Neural crest cell (in vitro differentiated cells): Measurements from ENCODE around the gene TBC1D14. TPM values are rescaled to one million over a fixed set of nuclear protein-coding genes. Genes with fewer than 3 reads are reported as not detected.

Experiments used
- DNase-seq: peaks from one replicate; pipeline ENCODE4 v3.0.0; 2021; ENCODE audit warnings: low read depth, mixed read lengths, low spot score
- H3K27ac Mint-ChIP-seq: one replicate; pipeline ENCODE4 v1.8.0; 2021; ENCODE audit warnings: mild to moderate bottlenecking, mixed read lengths; ENCODE audit not compliant: unreplicated experiment
- H3K27me3 Mint-ChIP-seq: 2 replicates; pipeline ENCODE4 v1.8.0; 2021; ENCODE audit warnings: low read depth, mild to moderate bottlenecking, mixed read lengths
- H3K36me3 Mint-ChIP-seq: 2 replicates; pipeline ENCODE4 v1.8.0; 2021; ENCODE audit warnings: low read depth, mild to moderate bottlenecking, mixed read lengths
- H3K4me1 Mint-ChIP-seq: 2 replicates; pipeline ENCODE4 v1.8.0; 2021; ENCODE audit warnings: mixed read lengths
- H3K4me3 Mint-ChIP-seq: one replicate; pipeline ENCODE4 v1.8.0; 2021; ENCODE audit warnings: mild to moderate bottlenecking, mixed read lengths
- H3K9me3 Mint-ChIP-seq: 2 replicates; pipeline ENCODE4 v1.8.0; 2021; ENCODE audit warnings: mixed read lengths
- total RNA-seq: library from RNA; stranded (reverse); gene quantifications from 2 replicates; pipeline ENCODE4 v1.2.1, GENCODE V29; 2021
- TF ChIP-seq, protein P1 (sequence below): fragments of 200-600 bp; sonication (generic); conservative IDR thresholded peaks from 2 replicates; pipeline ENCODE4 v1.5.0; 2021; ENCODE audit warnings: antibody characterized with exemption, mild to moderate bottlenecking

Gene TBC1D14
- total RNA-seq, 1 donor from 2014 or later, result 56.3 TPM

- no peaks in the 10 kb centered on the region for H3K9me3 Mint-ChIP-seq
- H3K4me1 Mint-ChIP-seq, result peaks cover 13% of the 10 kb centered on the region
- peaks cover 6% of the 10 kb centered on the region for H3K36me3 Mint-ChIP-seq
- H3K4me3 Mint-ChIP-seq, result no peak overlapping the region
- no peak for DNase-seq
- H3K27ac Mint-ChIP-seq, result no peak overlapping the region
- TF ChIP-seq, protein P1, sequence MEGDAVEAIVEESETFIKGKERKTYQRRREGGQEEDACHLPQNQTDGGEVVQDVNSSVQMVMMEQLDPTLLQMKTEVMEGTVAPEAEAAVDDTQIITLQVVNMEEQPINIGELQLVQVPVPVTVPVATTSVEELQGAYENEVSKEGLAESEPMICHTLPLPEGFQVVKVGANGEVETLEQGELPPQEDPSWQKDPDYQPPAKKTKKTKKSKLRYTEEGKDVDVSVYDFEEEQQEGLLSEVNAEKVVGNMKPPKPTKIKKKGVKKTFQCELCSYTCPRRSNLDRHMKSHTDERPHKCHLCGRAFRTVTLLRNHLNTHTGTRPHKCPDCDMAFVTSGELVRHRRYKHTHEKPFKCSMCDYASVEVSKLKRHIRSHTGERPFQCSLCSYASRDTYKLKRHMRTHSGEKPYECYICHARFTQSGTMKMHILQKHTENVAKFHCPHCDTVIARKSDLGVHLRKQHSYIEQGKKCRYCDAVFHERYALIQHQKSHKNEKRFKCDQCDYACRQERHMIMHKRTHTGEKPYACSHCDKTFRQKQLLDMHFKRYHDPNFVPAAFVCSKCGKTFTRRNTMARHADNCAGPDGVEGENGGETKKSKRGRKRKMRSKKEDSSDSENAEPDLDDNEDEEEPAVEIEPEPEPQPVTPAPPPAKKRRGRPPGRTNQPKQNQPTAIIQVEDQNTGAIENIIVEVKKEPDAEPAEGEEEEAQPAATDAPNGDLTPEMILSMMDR, result no peak
- H3K27me3 Mint-ChIP-seq, result no peaks in the 10 kb centered on the region
Observed at GRCh38 chr4:7049739-7050138, 140.1 kb downstream of the TBC1D14 start.

GRCh38 chr4:7050481-7051143 lies 141.0 kb downstream of the TBC1D14 start:
- no peaks in the 10 kb centered on the region for H3K27me3 Mint-ChIP-seq
- H3K27ac Mint-ChIP-seq, result no peak overlapping the region
- no peak overlapping the region for H3K4me3 Mint-ChIP-seq
- TF ChIP-seq, protein P1, result no peak
- H3K4me1 Mint-ChIP-seq, result peaks cover 4% of the 10 kb centered on the region
- peaks cover 6% of the 10 kb centered on the region for H3K36me3 Mint-ChIP-seq
- no peaks in the 10 kb centered on the region for H3K9me3 Mint-ChIP-seq
- no peak for DNase-seq

DNA sequence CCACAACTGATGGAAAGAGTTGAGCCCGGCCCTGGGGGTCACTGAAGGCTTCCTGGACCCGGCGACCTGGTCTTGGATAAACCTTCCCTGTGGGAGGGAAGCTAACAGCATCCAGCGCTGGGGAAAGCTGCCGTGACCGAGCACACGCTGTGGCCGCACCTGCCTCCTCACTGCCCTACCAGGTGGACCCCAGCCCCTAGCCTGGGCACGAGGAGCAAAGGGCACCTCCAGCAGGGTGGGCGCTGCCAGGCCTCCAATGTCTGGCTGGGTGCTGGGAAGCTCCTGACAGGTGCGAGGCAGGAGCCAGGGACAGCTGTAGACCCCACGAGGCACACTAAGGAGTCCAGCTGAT lies 141.5 kb downstream of the TBC1D14 start:
- no peaks in the 10 kb centered on the region for H3K4me1 Mint-ChIP-seq
- H3K4me3 Mint-ChIP-seq, result no peak overlapping the region
- DNase-seq, result no peak
- H3K27ac Mint-ChIP-seq, result no peak overlapping the region
- no peaks in the 10 kb centered on the region for H3K27me3 Mint-ChIP-seq
- TF ChIP-seq, protein P1, result no peak
- H3K9me3 Mint-ChIP-seq, result no peaks in the 10 kb centered on the region
- peaks cover 6% of the 10 kb centered on the region for H3K36me3 Mint-ChIP-seq

DNA sequence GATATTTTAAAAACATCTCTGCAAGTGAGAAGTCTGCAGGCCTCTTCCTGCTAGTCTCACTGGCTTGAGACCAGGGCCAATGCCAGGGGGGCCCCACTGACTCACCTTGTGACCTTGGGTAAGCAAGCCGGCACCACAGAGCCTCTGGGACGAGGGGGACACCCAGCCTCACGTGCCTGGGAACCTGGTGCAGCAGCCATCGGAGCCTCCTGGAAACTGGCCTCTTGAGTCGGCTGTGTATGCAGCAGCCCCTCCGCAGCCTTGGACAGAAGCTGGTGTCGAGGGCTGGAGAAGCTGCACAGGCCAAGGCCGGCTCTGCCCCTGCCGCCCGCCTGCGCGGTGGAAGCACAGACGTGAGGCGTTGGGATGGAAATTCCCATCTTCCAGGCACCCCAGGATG lies 142.3 kb downstream of the TBC1D14 start:
- no peaks in the 10 kb centered on the region for H3K4me1 Mint-ChIP-seq
- H3K27me3 Mint-ChIP-seq, result no peaks in the 10 kb centered on the region
- no peak overlapping the region for H3K4me3 Mint-ChIP-seq
- TF ChIP-seq, protein P1, result no peak
- DNase-seq, result no peak
- no peak overlapping the region for H3K27ac Mint-ChIP-seq
- no peaks in the 10 kb centered on the region for H3K9me3 Mint-ChIP-seq
- peaks cover 6% of the 10 kb centered on the region for H3K36me3 Mint-ChIP-seq

GRCh38 chr4:7052313-7052712 lies 142.7 kb downstream of the TBC1D14 start:
- H3K9me3 Mint-ChIP-seq, result no peaks in the 10 kb centered on the region
- peaks cover 6% of the 10 kb centered on the region for H3K36me3 Mint-ChIP-seq
- no peaks in the 10 kb centered on the region for H3K4me1 Mint-ChIP-seq
- no peak for DNase-seq
- H3K27me3 Mint-ChIP-seq, result no peaks in the 10 kb centered on the region
- H3K27ac Mint-ChIP-seq, result no peak overlapping the region
- H3K4me3 Mint-ChIP-seq, result no peak overlapping the region
- TF ChIP-seq, protein P1, result no peak
